ENCODE data around the gene C1orf52.
"Not testable (repeated sequence)": the region's sequence is repeated elsewhere in the genome, so short reads cannot be mapped to it uniquely, and the experiment has no call there.

C1orf52 gene

DNA sequence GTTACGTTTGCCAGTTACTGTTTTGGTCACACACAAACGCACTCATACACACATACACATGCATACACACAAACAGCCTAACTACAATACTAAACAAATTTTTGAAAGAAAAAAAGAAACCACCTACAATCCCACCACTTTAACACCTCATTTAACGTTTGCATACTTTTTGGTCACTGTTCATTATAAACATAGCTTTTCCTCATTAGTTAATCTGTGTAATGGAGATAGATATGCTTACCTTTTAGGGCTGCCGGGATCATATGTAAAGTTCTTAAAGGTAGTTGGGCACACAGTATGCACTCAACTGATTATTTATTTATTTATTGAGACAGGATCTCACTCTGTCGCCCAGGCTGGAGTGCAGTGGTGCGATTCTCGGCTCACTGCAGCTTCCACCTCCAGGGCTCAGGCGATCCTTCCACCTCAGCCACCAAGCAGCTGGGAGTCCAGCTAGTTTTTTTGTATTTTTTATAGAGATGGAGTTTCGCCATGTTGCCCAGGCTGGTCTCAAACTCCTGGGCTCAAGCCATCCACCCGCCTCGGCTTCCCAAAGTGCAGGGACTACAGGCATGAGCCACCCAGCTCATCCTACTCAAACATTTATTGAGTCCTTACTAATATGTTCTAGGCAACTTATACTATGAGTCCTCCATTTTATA, 17.6 kb upstream of the C1orf52 start:
- no peak for DNase-seq

DNA sequence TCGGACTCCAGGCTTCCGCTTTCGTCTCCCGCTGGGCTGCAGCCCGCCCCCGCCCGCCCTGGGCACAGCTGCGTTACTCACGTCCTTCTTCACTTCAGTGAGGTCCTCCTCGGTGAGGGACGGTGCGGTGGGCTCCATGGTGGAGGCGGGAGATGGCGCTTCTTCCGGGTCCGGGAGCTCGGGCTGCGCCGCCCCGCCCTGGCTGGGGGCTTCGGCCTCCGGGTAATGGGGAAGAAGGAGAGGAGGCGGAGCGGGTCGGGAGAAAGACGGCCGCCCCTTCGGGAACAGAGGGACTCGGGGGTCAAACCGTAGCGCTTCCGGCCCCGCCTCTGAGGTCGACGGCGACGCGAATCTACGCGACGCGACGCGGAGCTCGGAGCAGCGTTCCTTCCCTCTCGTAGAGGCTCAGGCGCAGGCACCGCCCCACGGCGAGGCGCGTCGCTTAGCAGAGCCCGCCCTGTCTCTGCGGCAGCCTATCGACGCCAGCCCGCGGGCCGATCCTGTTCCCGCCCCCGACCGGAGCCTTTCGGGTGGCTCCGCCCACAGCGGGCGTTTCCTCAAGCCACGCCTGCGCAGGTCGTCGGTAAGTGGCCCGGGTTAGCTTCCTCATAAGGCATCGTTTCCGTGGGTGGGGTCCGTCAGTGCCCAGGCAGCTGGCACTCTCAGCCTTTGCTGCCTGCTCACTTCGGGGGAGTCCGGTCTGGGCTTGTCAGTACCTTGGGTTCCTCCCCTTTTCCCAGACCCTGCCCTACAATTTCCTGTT, 16.9 kb upstream of the C1orf52 start, which contains the start of gene BCL10:
BCL10 (minus strand) TSS at position 418 of the 763 bp plus-strand sequence; CDS start at position 138, 280 bp downstream.
- DNase-seq: peak; percentile 98

DNA sequence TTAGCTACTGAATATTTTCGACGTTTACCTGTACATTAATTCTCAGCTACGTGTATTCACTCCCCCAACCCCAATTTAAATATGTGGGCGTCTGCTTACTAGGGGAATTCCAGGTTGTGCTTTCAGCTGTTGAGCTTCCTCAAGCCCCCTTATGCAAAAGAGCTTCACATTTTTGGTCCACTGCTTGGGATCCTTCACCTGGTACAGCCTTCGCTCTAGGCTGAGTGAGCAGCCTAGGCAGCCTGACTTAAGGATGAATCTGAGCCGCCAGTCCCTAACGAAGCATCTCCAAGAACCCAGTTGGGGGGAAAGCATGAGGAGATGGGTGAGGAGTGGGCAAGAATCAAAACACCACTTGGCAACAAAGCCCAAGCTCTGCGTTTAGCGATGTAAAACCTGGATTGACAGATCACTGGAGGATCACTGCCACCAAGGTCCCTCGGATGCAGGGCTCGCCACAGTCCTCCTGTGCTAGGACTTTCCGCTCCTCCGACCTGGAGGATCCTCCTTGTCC, 16.3 kb upstream of the C1orf52 start:
- DNase-seq: no peak

DNA sequence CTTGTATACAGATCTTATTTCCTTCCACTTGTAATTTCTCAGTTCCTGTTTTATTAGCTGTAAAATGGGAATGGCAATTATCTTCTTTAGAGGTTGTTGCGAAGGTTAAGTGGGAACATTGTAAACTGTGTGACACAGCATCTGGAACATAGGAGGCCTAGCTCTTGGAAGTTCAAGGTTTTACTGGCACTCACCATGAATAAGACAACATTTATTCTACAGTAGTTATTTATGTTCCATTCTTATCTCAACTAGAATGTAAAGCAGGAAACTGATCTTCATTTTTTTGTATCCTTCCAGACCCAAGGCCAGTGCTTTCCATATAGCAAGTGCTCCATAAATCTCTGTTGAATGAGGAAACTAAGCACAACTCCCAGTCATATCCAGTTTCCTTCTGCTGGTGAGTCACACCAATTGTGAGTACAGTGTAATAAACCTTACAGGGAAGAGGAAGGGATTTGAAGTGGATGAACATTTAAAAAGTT, 15.5 kb upstream of the C1orf52 start:
- DNase-seq: no peak

DNA sequence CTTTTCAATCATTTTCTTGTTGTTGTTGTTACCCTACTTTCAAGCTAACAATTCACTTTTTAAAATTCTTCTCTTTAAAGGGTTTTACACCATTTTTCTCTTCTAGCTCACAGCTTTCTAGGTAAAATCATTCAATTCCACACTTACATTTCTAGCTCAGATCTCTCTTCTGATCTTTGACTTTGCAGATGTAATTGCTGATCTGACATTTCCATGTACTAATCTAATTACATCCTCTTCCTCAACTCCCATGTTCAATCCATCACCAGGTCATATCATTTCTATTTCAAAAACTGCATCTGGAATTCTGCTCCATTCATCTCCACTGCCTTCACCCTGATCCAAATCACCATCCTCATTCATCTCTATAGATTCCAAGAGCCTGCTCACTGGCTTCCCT, 13.9 kb upstream of the C1orf52 start:
- no peak for DNase-seq

DNA sequence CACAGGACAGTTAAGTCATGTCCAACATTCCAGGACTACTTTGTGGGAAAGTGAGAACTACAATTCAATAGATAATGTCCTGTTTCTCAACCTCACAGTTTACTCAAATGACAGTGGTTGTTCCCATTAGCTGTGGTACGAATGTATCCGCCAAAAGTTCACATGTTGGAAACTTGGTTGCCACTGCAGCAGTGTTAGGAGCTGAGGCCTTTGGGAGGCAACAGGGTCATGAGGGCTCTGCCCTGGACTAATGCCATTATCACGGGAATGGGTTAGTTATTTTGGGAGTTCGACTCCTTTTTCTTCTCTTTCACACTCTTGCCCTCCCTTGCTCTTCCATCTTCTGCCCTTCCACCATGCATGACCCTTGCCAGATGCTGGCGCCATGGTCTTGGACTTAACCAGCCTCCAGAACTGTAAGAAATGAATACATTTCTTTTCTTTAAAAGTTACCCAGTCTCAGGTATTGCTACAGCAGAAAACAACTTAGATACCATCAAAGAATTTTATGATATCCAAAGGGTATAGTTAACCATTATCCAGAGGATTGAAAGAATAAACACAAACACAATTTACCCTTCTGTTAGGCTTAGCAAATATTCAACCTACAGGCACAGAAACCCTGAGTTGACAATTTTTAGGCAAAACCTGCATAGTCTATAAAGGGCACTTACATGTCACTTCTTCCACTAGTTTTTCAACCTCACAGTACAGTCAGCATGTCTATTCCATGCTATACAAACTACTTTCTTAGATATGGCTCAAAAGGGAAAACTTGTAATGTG, 9.5 kb upstream of the C1orf52 start:
- no peak for DNase-seq

DNA sequence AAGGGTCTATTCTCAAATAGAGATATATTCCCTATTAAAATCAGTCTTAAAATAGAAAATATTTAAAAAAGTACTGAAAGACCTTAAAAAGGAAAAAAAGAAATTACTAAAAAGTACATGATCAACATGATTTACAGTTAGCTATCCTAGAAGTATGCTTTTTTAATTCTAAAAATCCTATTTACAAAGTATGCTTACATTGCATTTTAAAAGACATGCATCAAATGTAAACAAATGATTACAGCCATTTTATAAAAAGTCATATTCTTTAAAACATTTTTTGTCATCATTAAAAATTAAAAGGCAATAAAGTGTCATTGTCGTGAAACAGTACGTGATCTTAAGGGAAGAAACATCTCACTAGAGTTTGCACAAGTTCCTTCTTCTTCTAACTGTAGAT, 7.9 kb upstream of the C1orf52 start:
- DNase-seq: no peak

DNA sequence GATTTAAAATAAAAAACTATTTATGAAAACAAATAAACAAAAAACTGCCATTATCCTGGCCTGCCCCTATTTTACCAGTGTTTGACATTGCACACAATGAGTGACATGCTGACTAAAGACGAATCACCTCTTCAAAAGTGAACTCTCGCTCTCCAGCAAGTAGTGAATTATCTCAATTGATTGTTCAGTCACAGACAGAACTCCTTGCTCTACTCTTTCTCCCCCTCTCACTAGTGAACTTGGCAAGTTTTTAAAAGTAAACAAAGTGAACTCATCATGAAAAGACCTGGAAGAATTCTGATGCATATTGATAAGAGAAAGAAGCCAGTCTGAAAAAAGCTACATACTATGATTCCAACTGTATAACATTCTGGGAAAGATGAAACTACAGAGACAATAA, 4.7 kb upstream of the C1orf52 start:
- DNase-seq: no peak

DNA sequence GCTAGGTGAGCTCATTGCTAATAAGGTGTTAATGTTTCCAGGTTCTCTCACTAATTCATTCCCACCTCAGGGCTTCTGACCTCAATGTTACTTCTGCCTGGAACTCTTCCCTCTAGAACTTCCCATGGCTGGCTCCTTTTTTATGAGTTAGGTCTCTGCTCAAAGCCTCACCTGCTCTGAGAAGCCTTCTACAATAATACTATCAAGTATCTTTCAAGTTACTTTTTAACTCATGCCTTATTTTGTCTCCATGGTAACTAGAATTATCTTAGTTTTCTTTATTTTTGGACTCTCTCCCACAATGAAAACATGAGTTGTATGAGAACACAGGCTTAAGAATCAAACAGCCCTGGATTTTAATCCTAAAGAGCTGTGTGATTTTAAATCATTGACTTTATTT, 3.5 kb upstream of the C1orf52 start:
- no peak for DNase-seq

DNA sequence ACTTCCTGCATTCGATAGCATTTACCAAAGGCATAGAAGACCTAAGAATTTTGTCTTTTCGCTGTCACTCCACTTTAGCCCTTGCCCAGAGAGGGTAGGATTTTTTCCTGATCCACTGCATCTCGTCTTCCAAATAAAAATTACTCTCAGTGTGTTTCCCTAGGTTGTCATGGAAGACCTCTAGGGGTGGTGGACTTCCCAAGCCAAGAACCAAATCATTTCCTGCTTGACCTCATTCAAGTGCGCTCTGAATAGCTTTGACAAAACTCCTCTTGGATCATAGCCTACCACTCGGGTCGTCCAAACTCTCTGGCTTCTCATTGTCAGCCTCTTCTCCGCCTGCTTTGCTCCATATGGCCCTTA, 431 bp upstream of the C1orf52 start:
- DNase-seq: no peak

DNA sequence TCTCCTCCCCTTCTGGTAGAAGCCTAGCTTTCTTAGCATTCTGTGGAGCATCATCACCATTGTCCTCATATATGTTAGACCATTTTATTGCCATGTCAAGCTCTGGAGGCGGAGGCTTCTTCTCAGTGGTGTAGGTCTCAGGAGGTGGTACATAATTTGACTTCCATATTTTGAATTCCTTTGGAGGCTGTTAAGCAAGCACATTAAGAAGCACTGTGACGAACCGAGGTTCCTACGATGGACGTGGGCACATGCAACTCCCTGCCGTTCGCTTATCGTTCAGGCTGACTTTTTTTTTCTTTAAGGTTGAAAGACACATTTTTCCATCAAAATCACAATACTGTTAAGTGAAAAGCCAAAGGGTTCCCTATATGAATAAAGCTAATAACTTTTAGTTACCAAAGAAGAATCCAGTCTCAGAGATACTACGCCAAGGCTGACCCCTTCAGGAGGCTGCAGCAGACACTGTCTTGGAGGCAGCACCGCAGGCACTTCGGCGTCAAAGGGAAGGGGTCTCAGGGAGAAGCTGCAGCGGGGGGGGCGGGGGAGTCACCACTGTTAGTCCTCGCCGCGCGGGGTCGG, 835 bp downstream of the C1orf52 start:
- no peak for DNase-seq

DNA sequence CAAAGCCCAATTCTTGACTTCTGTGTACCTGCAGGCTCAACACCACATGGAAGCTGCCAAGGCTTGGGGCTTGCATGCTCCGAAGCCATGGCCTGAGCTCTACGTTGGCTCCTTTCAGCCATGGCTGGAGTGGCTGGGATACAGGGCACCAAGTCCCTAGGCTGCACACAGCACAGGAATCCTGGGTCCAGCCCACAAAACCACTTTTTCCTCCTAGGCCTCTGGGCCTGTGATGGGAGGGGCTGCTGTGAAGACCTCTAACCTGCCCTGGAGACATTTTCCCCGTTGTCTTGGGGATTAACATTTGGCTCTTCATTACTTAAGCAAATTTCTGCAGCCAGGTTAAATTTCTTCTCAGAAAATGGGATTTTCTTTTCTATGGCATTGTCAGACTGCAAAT, 10.4 kb downstream of the C1orf52 start:
- DNase-seq: not testable (repeated sequence)

DNA sequence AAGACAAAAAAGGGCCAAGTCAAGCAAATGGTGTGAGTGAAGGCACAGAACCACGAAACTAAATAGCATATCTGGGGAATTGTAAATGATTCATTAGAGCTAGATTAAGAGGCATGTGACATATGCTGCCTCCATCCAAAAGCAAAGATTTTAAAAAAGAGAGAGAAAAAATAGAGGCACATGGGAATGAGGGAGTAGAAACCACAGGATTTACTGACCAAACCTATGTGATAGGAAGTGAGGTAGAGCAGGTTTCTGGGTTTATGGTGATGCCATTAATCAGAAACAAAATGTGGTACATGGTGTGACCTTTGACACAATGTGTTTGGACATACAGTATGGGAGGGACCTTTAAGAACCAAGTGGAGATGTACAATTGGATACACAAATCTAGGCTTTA, 13.6 kb downstream of the C1orf52 start:
- no peak for DNase-seq

DNA sequence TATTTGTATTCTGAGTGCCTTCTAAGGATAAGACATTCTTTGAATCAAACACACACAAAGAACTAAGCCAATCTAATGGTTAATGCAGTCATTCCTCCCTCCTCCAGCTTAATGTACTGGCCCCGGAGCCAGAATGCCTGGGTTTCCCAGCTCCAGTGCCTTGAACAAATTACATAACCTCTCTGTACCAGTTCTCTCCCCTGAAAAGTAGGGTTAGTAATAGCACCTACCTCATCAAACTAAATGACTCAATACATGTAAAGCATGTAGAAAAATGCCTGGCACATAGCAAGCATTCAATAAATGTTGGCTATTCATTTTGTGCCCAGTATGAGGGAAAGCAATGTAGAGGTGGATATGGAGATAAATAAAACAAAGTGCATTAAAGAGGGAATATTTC, 14.0 kb downstream of the C1orf52 start:
- no peak for DNase-seq

DNA sequence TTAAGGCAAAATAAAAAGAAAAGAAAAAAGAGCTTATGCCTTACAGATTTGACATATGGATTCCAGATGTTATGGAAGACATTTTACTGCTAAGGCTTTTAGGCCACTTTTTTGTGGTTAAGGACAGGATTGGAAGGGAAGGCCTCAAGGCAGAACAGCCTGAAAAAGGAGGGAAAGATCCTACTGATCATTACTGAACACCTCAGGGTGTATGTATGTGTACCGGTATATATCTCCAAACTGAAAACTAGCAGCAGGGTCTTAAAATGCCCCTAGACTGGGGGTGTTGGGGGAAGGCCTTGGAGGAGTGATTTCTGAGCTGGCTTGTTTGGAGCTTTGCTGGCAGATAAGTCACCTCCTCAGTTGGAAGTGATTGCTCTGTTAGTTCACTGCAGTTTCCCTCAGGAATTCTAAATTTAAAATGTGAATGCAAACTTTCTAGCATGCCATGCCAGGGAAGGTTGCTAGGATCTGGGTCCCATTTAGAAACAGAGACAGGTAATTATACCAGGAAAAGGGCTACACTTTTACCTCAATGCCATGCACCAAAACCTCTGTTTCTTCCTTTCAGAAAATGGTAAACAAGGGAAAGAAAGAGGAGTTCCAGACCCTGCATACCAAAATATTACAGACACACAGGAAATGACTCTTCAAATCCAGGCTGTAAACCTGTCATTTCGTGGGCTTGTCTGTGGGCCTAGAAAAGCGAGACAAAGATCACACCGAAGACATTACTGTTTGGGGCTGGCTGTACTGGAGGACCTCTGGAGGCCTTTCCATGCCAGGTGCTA, 15.0 kb downstream of the C1orf52 start:
- DNase-seq: no peak

DNA sequence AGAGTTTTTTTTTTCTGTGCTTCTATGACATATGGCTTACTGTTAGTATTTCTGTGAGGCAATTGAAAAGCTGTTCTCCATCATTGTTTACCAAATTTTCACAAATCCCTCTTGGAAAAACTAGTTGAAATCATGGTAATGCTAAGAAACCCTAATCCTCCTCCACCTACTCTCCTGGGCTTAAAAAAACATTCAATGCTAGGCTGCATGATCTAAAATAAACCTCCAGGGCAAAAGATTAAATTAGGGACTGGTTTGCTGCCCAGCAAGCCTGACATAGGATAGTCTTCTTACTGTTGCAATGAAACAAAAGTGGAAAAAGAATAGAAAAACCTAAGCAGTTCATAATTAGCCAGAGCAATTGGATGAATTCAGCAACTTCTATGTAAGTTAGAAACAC, 16.1 kb downstream of the C1orf52 start:
- DNase-seq: no peak

DNA sequence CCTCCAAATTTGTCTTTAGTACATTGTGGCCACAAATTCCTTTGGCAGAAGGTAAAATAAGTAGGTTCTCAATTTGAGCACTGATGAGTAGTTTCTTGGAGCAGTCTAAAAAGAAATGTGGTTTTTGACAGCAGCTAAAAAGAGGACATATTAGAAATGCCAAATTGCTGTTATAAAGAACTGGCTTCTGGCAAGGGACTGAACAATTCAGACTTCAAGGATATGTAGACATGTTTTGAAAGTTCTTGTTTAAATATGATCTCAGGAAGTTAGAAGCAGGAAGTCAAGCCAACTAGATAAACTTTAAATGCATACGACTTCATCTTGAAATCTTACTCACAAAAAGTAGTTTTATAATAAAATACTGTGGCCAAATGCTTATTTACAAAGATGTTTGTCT, 18.8 kb downstream of the C1orf52 start:
- no peak for DNase-seq

DNA sequence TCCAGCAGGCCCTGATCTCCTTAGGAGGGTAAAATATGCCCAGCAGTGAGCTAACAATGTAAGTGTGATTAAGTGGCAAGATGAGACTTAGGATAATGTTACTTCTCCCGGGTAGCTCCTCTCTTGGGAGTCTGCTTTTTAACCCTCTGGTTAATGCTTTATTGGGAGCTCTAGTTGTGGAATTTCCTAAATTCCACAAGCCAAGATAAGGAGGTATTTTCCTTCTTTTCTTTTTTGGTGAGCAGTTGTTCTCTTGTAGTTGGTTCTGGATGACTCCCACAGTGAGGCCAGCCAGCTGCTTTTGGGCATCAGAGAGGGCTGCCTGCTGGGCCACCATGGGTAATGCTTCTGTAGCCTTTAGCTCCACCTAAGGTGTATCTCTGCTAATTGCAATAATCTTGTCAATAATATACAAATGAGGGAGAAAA, 19.3 kb downstream of the C1orf52 start:
- peak; percentile 53 for DNase-seq

DNA sequence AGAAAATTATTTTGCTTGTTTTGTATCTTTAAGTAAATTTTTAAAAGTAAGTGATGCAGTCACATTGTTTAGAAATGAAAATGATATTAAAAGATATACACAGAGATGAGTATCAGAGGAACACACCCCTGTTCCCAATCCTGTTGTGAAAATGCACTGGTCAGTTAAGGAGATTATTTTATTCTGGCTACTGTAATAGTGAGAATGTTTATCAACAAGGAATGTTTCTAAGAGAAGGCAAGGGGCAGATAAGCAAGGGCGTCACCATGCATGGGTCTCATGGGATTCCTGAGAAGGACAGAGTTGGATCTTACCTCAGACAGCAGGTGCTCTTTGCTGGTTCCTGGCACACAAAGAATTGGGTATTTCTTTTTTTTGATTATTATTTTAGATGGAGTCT, 21.8 kb downstream of the C1orf52 start:
- no peak for DNase-seq

DNA sequence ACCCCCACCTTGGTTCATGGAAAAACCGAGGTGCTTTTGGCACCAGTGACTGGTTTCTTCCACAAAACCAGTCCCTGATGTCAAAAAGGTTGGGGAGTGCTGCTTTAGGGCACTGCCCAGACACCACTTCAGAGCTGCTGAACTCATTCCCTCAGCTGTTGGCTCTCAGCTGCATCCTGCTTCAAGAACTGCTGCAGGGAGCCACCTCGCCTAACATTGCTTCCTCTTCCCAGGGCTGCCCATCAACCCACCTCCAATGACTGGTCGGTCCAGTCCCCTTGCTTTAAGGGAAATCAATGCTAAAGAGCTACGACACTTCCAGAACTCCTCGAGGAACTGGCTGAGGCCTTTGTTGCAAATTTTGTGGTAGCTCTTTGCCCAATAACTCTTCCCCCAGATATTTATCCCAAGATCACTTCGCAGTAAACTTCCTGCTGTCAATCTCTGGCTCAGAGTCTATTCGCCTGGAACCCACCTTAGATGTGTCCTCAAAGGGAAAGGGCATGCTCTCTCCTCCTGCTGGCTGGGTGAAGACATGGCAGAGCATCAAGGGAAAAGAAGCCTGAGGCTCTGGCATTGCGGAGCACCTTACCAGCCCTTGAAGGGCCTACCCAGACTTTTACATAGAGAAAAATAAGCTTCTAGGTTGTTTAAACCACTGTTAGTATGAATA, 29.0 kb downstream of the C1orf52 start:
- DNase-seq: no peak

DNA sequence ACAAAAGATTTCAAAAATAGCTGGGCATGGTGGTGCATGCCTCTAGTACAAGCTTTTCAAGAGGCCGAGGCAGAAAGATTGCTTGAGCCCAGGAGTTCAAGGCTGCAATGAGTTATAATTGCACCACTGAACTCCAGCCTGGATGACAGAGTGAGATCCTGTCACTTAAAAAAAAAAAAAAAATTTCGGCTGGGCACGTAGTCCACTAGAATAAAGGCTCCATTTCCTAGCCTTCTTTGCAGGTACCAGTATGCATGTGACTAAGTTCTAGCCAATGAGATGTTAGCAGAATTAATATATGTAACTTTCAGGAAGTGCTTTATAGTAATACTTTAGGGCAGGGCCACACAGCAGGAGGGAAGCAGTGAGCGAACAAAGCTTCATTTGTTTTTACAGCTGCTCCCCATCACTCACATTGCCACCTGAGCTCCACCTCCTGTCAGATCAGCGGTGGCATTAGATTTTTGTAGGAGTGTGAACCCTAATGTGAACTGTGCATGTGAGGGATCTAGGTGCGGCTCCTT, 29.8 kb downstream of the C1orf52 start:
- DNase-seq: peak; percentile 35

Measured in COR-L47 (cell line).